Fibroblast of the aortic adventitia (primary cell): Measurements from ENCODE around the gene NTRK2. TPM values are rescaled to one million over a fixed set of nuclear protein-coding genes. Genes with fewer than 3 reads are reported as not detected.

ENCODE experiments used
- DNase-seq: peaks from one replicate; pipeline ENCODE4 v3.0.0-alpha.2; 2010; ENCODE audit warnings: low read depth
- H3K4me3 ChIP-seq: 2 replicates; pipeline ENCODE4 v1.5.1; 2011; ENCODE audit warnings: low read depth, mild to moderate bottlenecking, control low read depth, low read length, moderate library complexity
- CTCF ChIP-seq: IDR thresholded peaks from 2 replicates; pipeline ENCODE4 v1.5.1; 2011; ENCODE audit warnings: mild to moderate bottlenecking, low read length, control low read depth, inconsistent platforms; ENCODE audit not compliant: insufficient read depth
- total RNA-seq: library from RNA; depleted of rRNA; stranded (reverse); fragments of >200 nt; gene quantifications from 2 replicates; pipeline ENCODE4 v1.2.3, GENCODE V29; 2012; ENCODE audit warnings: low replicate concordance

NTRK2 gene
- total RNA-seq, result 3.3 and 9.7 TPM in 2 replicates

- H3K4me3 ChIP-seq, result peak within 1 kb of the TSS; percentile 42
- TF ChIP-seq CTCF, result no peak
- peak; percentile 11 for DNase-seq
These were observed at the start of gene NTRK2 for GRCh38 chr9:84669288-84670137. NTRK2 (plus strand) TSS chr9:84669729; CDS start chr9:84670749, 1,020 bp downstream.

GRCh38 chr9:84620338-84620737 is 49.2 kb upstream of the NTRK2 start:
- H3K4me3 ChIP-seq, result no peak overlapping the region
- no peak for TF ChIP-seq CTCF
- DNase-seq, result no peak

GRCh38 chr9:84621811-84622210 is 47.7 kb upstream of the NTRK2 start:
- no peak for TF ChIP-seq CTCF
- DNase-seq, result no peak
- H3K4me3 ChIP-seq, result no peak overlapping the region

- DNase-seq, result no peak
- no peak overlapping the region for H3K4me3 ChIP-seq
- no peak for TF ChIP-seq CTCF
These were observed 46.5 kb upstream of the NTRK2 start for GRCh38 chr9:84622981-84623380.

GRCh38 chr9:84636436-84636835 is 33.1 kb upstream of the NTRK2 start:
- H3K4me3 ChIP-seq, result no peak overlapping the region
- DNase-seq, result no peak
- TF ChIP-seq CTCF, result no peak

- no peak for TF ChIP-seq CTCF
- no peak for DNase-seq
- H3K4me3 ChIP-seq, result no peak overlapping the region
These were observed 26.9 kb upstream of the NTRK2 start for GRCh38 chr9:84642553-84643141.

GRCh38 chr9:84647699-84648098 is 21.8 kb upstream of the NTRK2 start:
- H3K4me3 ChIP-seq, result no peak overlapping the region
- DNase-seq, result no peak
- no peak for TF ChIP-seq CTCF
